Common myeloid progenitor, CD34-positive (primary cell): ENCODE results near the gene GLB1L3.
"Not testable (repeated sequence)": the region's sequence is repeated elsewhere in the genome, so short reads cannot be mapped to it uniquely, and the experiment has no call there.

Experiments used
- CTCF ChIA-PET: fragments of 350-600 bp; sonication (Branson Sonifier 250); formaldehyde crosslinking; loops from one replicate; lab custom pipeline; 2021; ENCODE audit warnings: antibody characterized with exemption; lab: Charles Lee
- POLR2A ChIA-PET: fragments of 350-600 bp; sonication (Branson Sonifier 250); formaldehyde crosslinking; loops from one replicate; lab custom pipeline; 2021; ENCODE audit warnings: antibody characterized with exemption; lab: Charles Lee
- DNase-seq, 3 donors: peaks; one replicate each; pipeline versions ENCODE4 v3.0.0 to v3.0.0-alpha.2; 2013
- H3K27ac ChIP-seq, 2 experiments: 1 replicate in 1 of 2; 2 replicates in 1 of 2; pipeline ENCODE4 v1.7.0; 2013; ENCODE audit warnings: inconsistent platforms in 2 of 2, low read length in 2 of 2, mild to moderate bottlenecking in 2 of 2, low read depth in 1 of 2, moderate library complexity in 1 of 2; ENCODE audit not compliant: severe bottlenecking in 2 of 2, insufficient read depth in 1 of 2, poor library complexity in 1 of 2
- H3K27me3 ChIP-seq, 5 experiments: replicated peaks in 2 of 5; 1 replicate in 3 of 5; 2 replicates in 2 of 5; pipeline versions ENCODE4 v1.6.1 to v1.7.0; 2013; ENCODE audit warnings: low read length in 4 of 5, mild to moderate bottlenecking in 2 of 5, moderate library complexity in 2 of 5, inconsistent platforms in 1 of 5; ENCODE audit not compliant: insufficient read depth in 5 of 5, control insufficient read depth in 4 of 5
- H3K36me3 ChIP-seq, 4 experiments: 1 replicate in 2 of 4; 2 replicates in 2 of 4; pipeline versions ENCODE4 v1.6.1 to v1.7.0; 2013; ENCODE audit warnings: low read length in 3 of 4, control low read depth in 1 of 4, mild to moderate bottlenecking in 1 of 4; ENCODE audit not compliant: control insufficient read depth in 4 of 4, insufficient read depth in 4 of 4
- H3K4me1 ChIP-seq, 4 experiments: 1 replicate in 3 of 4; 2 replicates in 1 of 4; pipeline versions ENCODE4 v1.6.1 to v1.7.1; 2013; ENCODE audit warnings: low read length in 3 of 4, mild to moderate bottlenecking in 3 of 4, control low read depth in 1 of 4, inconsistent platforms in 1 of 4, moderate library complexity in 1 of 4; ENCODE audit not compliant: control insufficient read depth in 4 of 4, insufficient read depth in 4 of 4; ENCODE audit errors: control extremely low read depth in 1 of 4
- H3K4me3 ChIP-seq, 7 experiments: 1 replicate in 4 of 7; 2 replicates in 3 of 7; pipeline versions ENCODE4 v1.5.1 to v1.7.0; 2013; ENCODE audit warnings: mild to moderate bottlenecking in 7 of 7, low read length in 6 of 7, moderate library complexity in 6 of 7, inconsistent platforms in 2 of 7, low read depth in 2 of 7, control low read depth in 1 of 7; ENCODE audit not compliant: insufficient read depth in 4 of 7, control insufficient read depth in 1 of 7; ENCODE audit errors: extremely low read depth in 1 of 7
- H3K9me3 ChIP-seq, 5 experiments: 1 replicate in 4 of 5; 2 replicates in 1 of 5; pipeline versions ENCODE4 v1.6.1 to v1.7.1; 2013; ENCODE audit warnings: low read length in 4 of 5, mild to moderate bottlenecking in 2 of 5, inconsistent platforms in 1 of 5, low read depth in 1 of 5, moderate library complexity in 1 of 5; ENCODE audit not compliant: control insufficient read depth in 4 of 5, insufficient read depth in 2 of 5; ENCODE audit errors: control extremely low read depth in 1 of 5
- WGBS: methylation state at CpG from one replicate; pipeline ENCODE4 v1.1.5; 2013; ENCODE audit not compliant: insufficient coverage; 5-methylcytosine and 5-hydroxymethylcytosine counted together

The GLB1L3 gene

GRCh38 chr11:134254433-134255183 is 21.6 kb upstream of the GLB1L3 start:
- Histone ChIP-seq H3K36me3 (peaks cover 0 to 34% (median 28%) of the 10 kb centered on the region in 4 experiments), H3K27me3 (no peaks in the 10 kb centered on the region), H3K4me3 (peak overlapping the region in 4 of 7 experiments; percentile 28 to 100 (median 85)), H3K9me3 (no peaks in the 10 kb centered on the region), H3K27ac (no peak overlapping the region), H3K4me1 (peaks cover 9 to 20% (median 12%) of the 10 kb centered on the region in 4 experiments)
- POLR2A ChIA-PET, result interaction anchor here (1.5 kb wide), 1 partner anchor 10 kb away, joined by 5 read pairs; no protein-coding TSS in a partner anchor
- CTCF ChIA-PET, result interaction anchor here (0.9 to 2.9 kb wide), 5 partner anchors 10 to 28 kb away, joined by 3 to 11 read pairs (median 4); no protein-coding TSS in a partner anchor
- WGBS, result 92% methylated on average over 2 of the region's 3 CpGs
- no peak for DNase-seq

GRCh38 chr11:134255184-134255561 is 21.0 kb upstream of the GLB1L3 start:
- WGBS, result 100% methylated on average over 5 of the region's 5 CpGs
- H3K36me3 ChIP-seq, result peaks cover 0 to 32% (median 24%) of the 10 kb centered on the region in 4 experiments
- peaks cover 9 to 22% (median 16%) of the 10 kb centered on the region in 4 experiments for H3K4me1 ChIP-seq
- ChIA-PET POLR2A (interaction anchor here (1.5 kb wide), 1 partner anchor 9 kb away, joined by 5 read pairs; no protein-coding TSS in a partner anchor), CTCF (interaction anchor here (0.9 to 2.9 kb wide), 5 partner anchors 10 to 29 kb away, joined by 3 to 11 read pairs (median 4); no protein-coding TSS in a partner anchor)
- H3K4me3 ChIP-seq, DNase-seq, H3K9me3 ChIP-seq, H3K27me3 ChIP-seq, H3K27ac ChIP-seq: not testable (repeated sequence)

GRCh38 chr11:134257101-134257500 is 19.1 kb upstream of the GLB1L3 start:
- POLR2A ChIA-PET, result interaction anchor here (0.6 kb wide), 1 partner anchor 60 kb away, joined by 5 read pairs; no protein-coding TSS in a partner anchor
- CTCF ChIA-PET, result interaction anchor here (1.7 to 2.9 kb wide), 2 partner anchors 8 to 17 kb away, joined by 4 to 11 read pairs; no protein-coding TSS in a partner anchor
- H3K36me3 ChIP-seq, result peaks cover 0 to 37% (median 23%) of the 10 kb centered on the region in 4 experiments
- no peak for DNase-seq
- H3K27me3 ChIP-seq, result no peaks in the 10 kb centered on the region
- WGBS, result 97% methylated on average over 11 of the region's 11 CpGs
- no peak overlapping the region for H3K4me3 ChIP-seq
- H3K27ac ChIP-seq, result no peak overlapping the region
- peaks cover 7 to 35% (median 23%) of the 10 kb centered on the region in 4 experiments for H3K4me1 ChIP-seq
- H3K9me3 ChIP-seq, result no peaks in the 10 kb centered on the region

GRCh38 chr11:134258577-134258976 is 17.6 kb upstream of the GLB1L3 start:
- POLR2A ChIA-PET, result no interaction called here
- 100% methylated on average over 4 of the region's 4 CpGs for WGBS

GRCh38 chr11:134260503-134260902 is 15.7 kb upstream of the GLB1L3 start:
- DNase-seq, result peak in 2 of 3 donors; percentile 32 to 37
- peaks cover 2 to 58% (median 38%) of the 10 kb centered on the region in 4 experiments for H3K36me3 ChIP-seq
- peaks cover 2 to 22% (median 14%) of the 10 kb centered on the region in 4 experiments for H3K4me1 ChIP-seq
- peak overlapping the region in 2 of 7 experiments; percentile 11 to 22 for H3K4me3 ChIP-seq
- H3K9me3 ChIP-seq, result no peaks in the 10 kb centered on the region
- CTCF ChIA-PET, result interaction anchor here (3.8 to 5.8 kb wide), 2 partner anchors 14 to 17 kb away, joined by 13 to 40 read pairs; partner anchors contain the start of gene GLB1L3
- POLR2A ChIA-PET, result no interaction called here
- no peak overlapping the region for H3K27ac ChIP-seq
- no peaks in the 10 kb centered on the region for H3K27me3 ChIP-seq

More at GRCh38 chr11:134258577-134258976, 17.6 kb upstream of the GLB1L3 start:
- no peak for DNase-seq
- H3K4me3 ChIP-seq, result no peak overlapping the region
- peaks cover 2 to 51% (median 35%) of the 10 kb centered on the region in 4 experiments for H3K36me3 ChIP-seq
- H3K27ac ChIP-seq, result no peak overlapping the region
- peaks cover 5 to 28% (median 18%) of the 10 kb centered on the region in 4 experiments for H3K4me1 ChIP-seq
- H3K27me3 ChIP-seq, result no peaks in the 10 kb centered on the region
- CTCF ChIA-PET, result interaction anchor here (0.8 to 1.3 kb wide), 2 partner anchors 9 to 17 kb away, joined by 3 read pairs; partner anchors contain the start of gene GLB1L3
- H3K9me3 ChIP-seq, result no peaks in the 10 kb centered on the region

GRCh38 chr11:134260983-134261382 is 15.2 kb upstream of the GLB1L3 start:
- H3K27me3 ChIP-seq, result no peaks in the 10 kb centered on the region
- peaks cover 2 to 22% (median 14%) of the 10 kb centered on the region in 4 experiments for H3K4me1 ChIP-seq
- H3K36me3 ChIP-seq, result peaks cover 2 to 58% (median 38%) of the 10 kb centered on the region in 4 experiments
- no peaks in the 10 kb centered on the region for H3K9me3 ChIP-seq
- no peak overlapping the region for H3K27ac ChIP-seq
- POLR2A ChIA-PET, result interaction anchor here (0.8 kb wide), 1 partner anchor 9 kb away, joined by 3 read pairs; no protein-coding TSS in a partner anchor
- CTCF ChIA-PET, result interaction anchor here (1.2 to 5.8 kb wide), 3 partner anchors 10 to 17 kb away, joined by 5 to 40 read pairs (median 13); partner anchors contain the start of gene GLB1L3
- no peak for DNase-seq
- 96% methylated on average over 16 of the region's 16 CpGs for WGBS
- H3K4me3 ChIP-seq, result peak overlapping the region in 1 of 7 experiments; percentile 11
